Breast epithelium (tissue), 4 donors: ENCODE data around the gene TTLL6. TPM values are rescaled to one million over a fixed set of nuclear protein-coding genes. Genes with fewer than 3 reads are reported as not detected.

Experiments used
- DNase-seq, 2 donors: peaks; one replicate each; pipeline ENCODE4 v3.0.0-alpha.2; 2019; ENCODE audit warnings: low spot score in 2 of 2
- H3K27ac ChIP-seq, 2 donors: fragments of 200-600 bp; sonication (generic) in 1 of 2; one replicate each; pipeline ENCODE4 v1.5.1; 2016 to 2019; ENCODE audit warnings: mild to moderate bottlenecking in 1 of 2
- H3K27me3 ChIP-seq, 2 donors: fragments of 200-600 bp; sonication (generic) in 1 of 2; one replicate each; pipeline versions ENCODE4 v1.5.1 to v1.6.0; 2017 to 2019; ENCODE audit warnings: control low read depth in 1 of 2, mild to moderate bottlenecking in 1 of 2
- H3K36me3 ChIP-seq: fragments of 200-600 bp; one replicate; pipeline ENCODE4 v1.5.1; 2019
- H3K4me1 ChIP-seq, 2 donors: fragments of 200-600 bp; sonication (generic); one replicate each; pipeline ENCODE4 v1.5.1; 2016 to 2019; ENCODE audit warnings: control low read depth in 1 of 2
- H3K4me3 ChIP-seq, 3 donors: fragments of 200-600 bp; sonication (generic); 1 replicate in 2 of 3; 2 replicates in 1 of 3; pipeline ENCODE4 v1.5.1; 2016 to 2019; ENCODE audit warnings: mild to moderate bottlenecking in 3 of 3, moderate library complexity in 2 of 3
- H3K9me3 ChIP-seq, 2 donors: fragments of 200-600 bp; sonication (generic) in 1 of 2; one replicate each; pipeline ENCODE4 v1.5.1; 2016 to 2019; ENCODE audit warnings: control low read depth in 1 of 2
- POLR2A ChIP-seq: fragments of 450-650 bp; IDR thresholded peaks from one replicate; pipeline ENCODE4 v1.6.1; 2016; ENCODE audit warnings: antibody characterized with exemption, mild to moderate bottlenecking, moderate library complexity
- POLR2AphosphoS5 ChIP-seq, 3 donors: sonication (generic); formaldehyde crosslinking; IDR thresholded peaks; one replicate each; pipeline ENCODE4 v1.6.1; 2017; ENCODE audit warnings: antibody characterized with exemption in 3 of 3
- intact Hi-C: fragments of 100-400 bp; cut with DNase I; formaldehyde crosslinking; loops from one replicate; pipeline ENCODE4 v1.15.1; 2023; ENCODE audit warnings: low total_unique reads
- total RNA-seq, 3 donors: library from RNA; depleted of rRNA; stranded (reverse); fragments of >200 nt; gene quantifications; one replicate each; pipeline ENCODE4 v1.1.0, GENCODE V29; 2016
- TF ChIP-seq, protein P1 (sequence below), 3 donors: fragments of 450-650 bp; IDR thresholded peaks; one replicate each; pipeline ENCODE4 v1.5.1; 2016 to 2017; ENCODE audit warnings: antibody characterized with exemption in 3 of 3, mild to moderate bottlenecking in 3 of 3, moderate library complexity in 3 of 3

The TTLL6 gene
- total RNA-seq, 3 donors from 2014 or later = under 0.01 to 0.32 TPM; not detected in 1

DNA sequence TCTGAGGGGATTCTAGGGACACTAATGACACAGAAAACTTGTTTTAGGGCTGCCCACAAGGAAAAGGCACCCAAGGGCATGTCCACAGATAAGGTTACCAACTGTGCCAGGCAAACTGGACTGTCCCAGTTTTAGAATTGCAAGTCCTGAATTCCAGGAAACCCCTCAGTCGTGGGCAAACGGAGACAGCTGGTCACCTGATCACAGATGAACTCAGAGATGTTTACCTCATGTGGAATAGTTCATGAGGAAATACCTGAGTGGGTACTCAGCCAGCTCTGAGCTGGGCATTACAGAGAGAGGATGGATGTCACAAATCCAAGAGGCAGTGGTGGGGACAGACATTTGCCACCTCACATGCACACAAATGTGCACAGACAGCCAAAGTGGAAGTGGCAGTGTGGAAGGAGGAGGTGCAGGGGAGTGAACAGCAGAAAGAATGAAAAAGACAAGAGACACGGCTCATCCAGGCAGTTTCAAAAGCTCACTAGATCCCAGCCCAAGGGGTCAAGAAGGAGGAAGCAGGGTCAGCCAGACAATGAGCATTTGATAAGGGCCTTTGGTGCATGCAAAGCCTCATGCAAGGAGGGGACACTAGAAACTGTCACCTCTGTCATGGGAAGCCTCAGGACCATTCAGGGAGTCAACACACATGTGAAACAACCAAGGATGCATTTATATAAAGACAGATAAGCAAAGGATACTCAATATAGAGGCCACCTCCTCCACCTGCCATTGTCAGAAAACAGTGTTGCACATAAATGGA is 24.8 kb downstream of the TTLL6 start:
- H3K27ac ChIP-seq = no peak overlapping the region
- no peak for DNase-seq
- no peak overlapping the region for H3K4me3 ChIP-seq
- H3K4me1 ChIP-seq = no peaks in the 10 kb centered on the region
- H3K9me3 ChIP-seq = no peaks in the 10 kb centered on the region
- intact Hi-C loops = loop anchor here (10.0 kb wide), 3 partner anchors 57 to 467 kb away; no protein-coding TSS in a partner anchor
- no peak for TF ChIP-seq POLR2AphosphoS5 (IDR thresholded peaks at IDR 0.05)
- no peak for TF ChIP-seq POLR2A
- TF ChIP-seq, protein P1, sequence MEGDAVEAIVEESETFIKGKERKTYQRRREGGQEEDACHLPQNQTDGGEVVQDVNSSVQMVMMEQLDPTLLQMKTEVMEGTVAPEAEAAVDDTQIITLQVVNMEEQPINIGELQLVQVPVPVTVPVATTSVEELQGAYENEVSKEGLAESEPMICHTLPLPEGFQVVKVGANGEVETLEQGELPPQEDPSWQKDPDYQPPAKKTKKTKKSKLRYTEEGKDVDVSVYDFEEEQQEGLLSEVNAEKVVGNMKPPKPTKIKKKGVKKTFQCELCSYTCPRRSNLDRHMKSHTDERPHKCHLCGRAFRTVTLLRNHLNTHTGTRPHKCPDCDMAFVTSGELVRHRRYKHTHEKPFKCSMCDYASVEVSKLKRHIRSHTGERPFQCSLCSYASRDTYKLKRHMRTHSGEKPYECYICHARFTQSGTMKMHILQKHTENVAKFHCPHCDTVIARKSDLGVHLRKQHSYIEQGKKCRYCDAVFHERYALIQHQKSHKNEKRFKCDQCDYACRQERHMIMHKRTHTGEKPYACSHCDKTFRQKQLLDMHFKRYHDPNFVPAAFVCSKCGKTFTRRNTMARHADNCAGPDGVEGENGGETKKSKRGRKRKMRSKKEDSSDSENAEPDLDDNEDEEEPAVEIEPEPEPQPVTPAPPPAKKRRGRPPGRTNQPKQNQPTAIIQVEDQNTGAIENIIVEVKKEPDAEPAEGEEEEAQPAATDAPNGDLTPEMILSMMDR (IDR thresholded peaks at IDR 0.05) = no peak
- H3K36me3 ChIP-seq = no peaks in the 10 kb centered on the region
- peaks cover 0 to 18% of the 10 kb centered on the region in 2 donors for H3K27me3 ChIP-seq

DNA sequence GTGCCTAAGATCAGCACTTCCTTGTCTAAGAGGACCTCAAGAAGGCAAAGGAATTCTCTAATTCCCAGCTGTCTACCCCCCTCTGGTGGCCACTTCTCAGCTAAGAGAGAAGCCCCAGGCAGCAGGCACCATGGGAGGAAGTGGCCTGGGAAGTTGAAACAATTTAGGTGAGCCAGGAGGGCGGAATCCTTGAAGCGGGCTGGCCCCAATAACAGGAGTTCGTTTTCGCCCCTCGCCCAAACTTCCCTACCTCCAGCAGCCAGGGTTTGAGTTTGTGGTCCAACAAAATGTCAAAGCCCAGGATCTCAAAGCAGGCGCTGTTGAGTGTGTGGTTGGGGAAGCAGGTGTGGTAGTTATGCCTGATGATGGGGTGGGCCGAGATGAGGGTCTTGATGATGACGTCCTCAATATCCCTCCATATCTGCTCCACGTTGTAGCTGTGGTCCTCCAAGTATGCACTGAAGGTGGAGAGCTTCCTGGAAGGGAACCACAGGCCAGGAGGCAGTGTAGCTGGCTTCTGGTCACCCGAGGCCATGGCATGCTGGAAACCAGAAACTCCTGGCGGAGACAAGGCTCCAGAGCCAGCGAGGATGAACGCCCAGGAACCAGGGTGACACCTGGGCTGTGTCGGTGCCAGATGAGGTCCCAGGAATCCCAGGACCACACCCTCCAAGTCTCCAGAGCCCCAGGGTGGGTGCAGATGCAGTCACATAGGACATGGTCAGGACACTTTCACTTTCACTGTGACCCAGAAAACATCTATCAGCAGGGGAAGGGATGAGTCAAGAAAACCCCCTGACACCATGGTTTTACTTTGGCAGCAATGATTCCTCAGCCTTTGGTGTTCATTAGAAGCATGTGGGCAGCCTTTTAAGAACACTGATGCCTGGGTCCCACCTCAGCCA is 25.6 kb downstream of the TTLL6 start:
- no peaks in the 10 kb centered on the region for H3K4me1 ChIP-seq
- DNase-seq = peak; percentile 72 to 76
- H3K4me3 ChIP-seq = no peak overlapping the region
- H3K27me3 ChIP-seq = peaks cover 0 to 18% of the 10 kb centered on the region in 2 donors
- no peak overlapping the region for H3K27ac ChIP-seq
- H3K9me3 ChIP-seq = no peaks in the 10 kb centered on the region
- no peaks in the 10 kb centered on the region for H3K36me3 ChIP-seq
- intact Hi-C loops = loop anchor here (10.0 kb wide), 3 partner anchors 57 to 467 kb away; no protein-coding TSS in a partner anchor
- TF ChIP-seq POLR2AphosphoS5 (IDR thresholded peaks at IDR 0.05) = no peak
- TF ChIP-seq, protein P1 (IDR thresholded peaks at IDR 0.05) = peak; percentile 42 to 76 (median 72)

DNA sequence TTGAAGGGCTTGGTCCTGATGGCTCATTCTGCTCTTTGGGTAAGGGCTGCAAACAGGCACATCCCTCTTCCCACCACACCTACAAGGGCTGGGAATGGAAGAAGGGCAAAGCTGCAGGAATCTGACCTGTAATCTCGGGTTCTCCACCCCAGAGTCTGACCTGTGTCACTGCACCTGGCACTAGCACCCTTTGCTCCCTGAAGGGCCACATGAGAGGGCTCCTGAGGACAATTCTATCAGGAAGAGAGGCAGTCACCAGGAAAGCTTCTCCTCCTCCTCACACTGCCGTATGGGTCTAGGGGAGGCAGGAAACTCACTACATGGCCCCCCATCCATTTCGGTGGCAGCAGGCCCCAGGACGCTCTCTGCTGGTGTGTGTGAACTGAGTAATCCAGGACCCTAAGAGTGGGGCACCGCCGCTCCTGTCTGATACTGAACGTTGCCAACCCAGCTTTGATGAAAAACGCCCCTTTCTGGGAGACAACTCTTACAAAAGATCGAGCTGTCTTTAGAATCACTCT is 26.4 kb downstream of the TTLL6 start:
- DNase-seq = no peak
- no peak overlapping the region for H3K27ac ChIP-seq
- peaks cover 0 to 21% of the 10 kb centered on the region in 2 donors for H3K27me3 ChIP-seq
- H3K36me3 ChIP-seq = no peaks in the 10 kb centered on the region
- no peaks in the 10 kb centered on the region for H3K9me3 ChIP-seq
- intact Hi-C loops = loop anchor here (10.0 kb wide), 3 partner anchors 56 to 466 kb away; no protein-coding TSS in a partner anchor
- no peaks in the 10 kb centered on the region for H3K4me1 ChIP-seq
- no peak overlapping the region for H3K4me3 ChIP-seq
- TF ChIP-seq POLR2AphosphoS5 (IDR thresholded peaks at IDR 0.05) (no peak), POLR2A (no peak)
- TF ChIP-seq, protein P1 (IDR thresholded peaks at IDR 0.05) = no peak

DNA sequence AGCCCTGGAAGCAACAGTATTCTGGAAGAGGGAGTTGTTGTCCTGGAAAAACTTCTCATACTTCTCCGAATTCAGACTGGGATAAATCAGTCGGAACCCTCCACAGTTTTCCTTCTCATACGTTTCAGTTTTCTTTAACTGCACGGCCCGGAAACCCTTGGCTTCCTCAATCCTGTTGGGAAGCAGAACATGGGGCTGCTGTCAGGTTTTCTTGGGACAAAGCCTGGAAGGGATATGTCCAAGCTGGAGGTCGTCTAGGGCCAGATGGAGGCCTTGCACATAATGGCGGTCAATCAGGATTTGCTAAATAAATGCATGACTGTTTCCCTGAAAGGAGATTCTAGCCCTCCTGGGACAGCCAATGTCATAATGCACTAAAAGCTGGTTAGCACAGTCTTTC is 29.2 kb downstream of the TTLL6 start:
- intact Hi-C loops = no loop called here
- H3K4me1 ChIP-seq = no peaks in the 10 kb centered on the region
- H3K9me3 ChIP-seq = no peaks in the 10 kb centered on the region
- peaks cover 0 to 13% of the 10 kb centered on the region in 2 donors for H3K27me3 ChIP-seq
- TF ChIP-seq, protein P1 (IDR thresholded peaks at IDR 0.05) = no peak
- TF ChIP-seq POLR2A = no peak
- no peak for TF ChIP-seq POLR2AphosphoS5 (IDR thresholded peaks at IDR 0.05)
- no peaks in the 10 kb centered on the region for H3K36me3 ChIP-seq
- no peak overlapping the region for H3K4me3 ChIP-seq
- DNase-seq = no peak
- no peak overlapping the region for H3K27ac ChIP-seq
